D721Med (cell line): Measurements from ENCODE around the gene FOXP1.
A peak's percentile ranks its signal among the peaks of the same experiment; 100 is the strongest.

Source experiments
- DNase-seq: peaks from one replicate; pipeline ENCODE4 v3.0.0; 2011; ENCODE audit warnings: low spot score; ENCODE audit not compliant: insufficient read length
- FAIRE-seq: peaks from 2 replicates; lab custom pipeline; 2011; peaks lifted over from hg19 to GRCh38; lab: Jason Lieb, UNC
- TF ChIP-seq, protein P1 (sequence below): IDR thresholded peaks from 2 replicates; pipeline ENCODE4 v1.5.1; 2012; ENCODE audit warnings: mild to moderate bottlenecking, control low read depth; ENCODE audit not compliant: insufficient read depth; ENCODE audit errors: missing control alignments

Gene FOXP1

DNA sequence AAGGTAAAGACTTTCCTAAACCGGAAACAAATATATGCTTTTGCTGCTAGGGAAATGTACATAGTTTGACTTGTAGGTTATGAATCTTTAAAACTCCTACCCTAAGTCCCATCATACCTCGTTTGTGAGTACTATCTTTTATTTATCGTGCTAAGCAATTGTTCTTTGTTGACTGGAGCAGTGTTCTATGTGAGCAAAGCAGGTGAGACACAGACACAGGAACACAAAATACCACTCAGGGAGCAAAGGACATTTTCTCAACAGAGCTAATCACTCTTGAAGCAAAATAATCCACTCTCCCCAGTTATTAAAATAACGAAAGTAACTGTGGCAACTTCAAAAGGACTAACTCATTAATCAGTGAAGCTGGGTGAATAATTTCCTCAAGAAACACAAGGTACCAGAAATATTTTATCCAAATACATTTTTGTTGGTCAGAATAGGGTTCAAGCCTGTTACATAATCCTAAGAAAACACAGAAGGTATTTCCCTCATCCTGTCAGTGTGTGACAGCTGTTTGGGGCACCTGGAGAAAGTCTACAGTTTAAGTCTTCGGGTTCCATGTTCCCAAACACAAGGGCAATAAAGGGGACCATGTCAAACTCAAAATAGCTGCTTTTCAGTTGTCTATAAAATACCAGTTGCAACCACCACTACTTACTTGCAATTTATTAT, 407.7 kb downstream of the FOXP1 start:
- no peak for FAIRE-seq

GRCh38 chr3:71172951-71173350, 410.6 kb downstream of the FOXP1 start:
- TF ChIP-seq, protein P1, sequence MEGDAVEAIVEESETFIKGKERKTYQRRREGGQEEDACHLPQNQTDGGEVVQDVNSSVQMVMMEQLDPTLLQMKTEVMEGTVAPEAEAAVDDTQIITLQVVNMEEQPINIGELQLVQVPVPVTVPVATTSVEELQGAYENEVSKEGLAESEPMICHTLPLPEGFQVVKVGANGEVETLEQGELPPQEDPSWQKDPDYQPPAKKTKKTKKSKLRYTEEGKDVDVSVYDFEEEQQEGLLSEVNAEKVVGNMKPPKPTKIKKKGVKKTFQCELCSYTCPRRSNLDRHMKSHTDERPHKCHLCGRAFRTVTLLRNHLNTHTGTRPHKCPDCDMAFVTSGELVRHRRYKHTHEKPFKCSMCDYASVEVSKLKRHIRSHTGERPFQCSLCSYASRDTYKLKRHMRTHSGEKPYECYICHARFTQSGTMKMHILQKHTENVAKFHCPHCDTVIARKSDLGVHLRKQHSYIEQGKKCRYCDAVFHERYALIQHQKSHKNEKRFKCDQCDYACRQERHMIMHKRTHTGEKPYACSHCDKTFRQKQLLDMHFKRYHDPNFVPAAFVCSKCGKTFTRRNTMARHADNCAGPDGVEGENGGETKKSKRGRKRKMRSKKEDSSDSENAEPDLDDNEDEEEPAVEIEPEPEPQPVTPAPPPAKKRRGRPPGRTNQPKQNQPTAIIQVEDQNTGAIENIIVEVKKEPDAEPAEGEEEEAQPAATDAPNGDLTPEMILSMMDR = no peak
- no peak for FAIRE-seq
- no peak for DNase-seq

More for the DNA sequence above, 407.7 kb downstream of the FOXP1 start:
- TF ChIP-seq, protein P1 = no peak
- no peak for DNase-seq

DNA sequence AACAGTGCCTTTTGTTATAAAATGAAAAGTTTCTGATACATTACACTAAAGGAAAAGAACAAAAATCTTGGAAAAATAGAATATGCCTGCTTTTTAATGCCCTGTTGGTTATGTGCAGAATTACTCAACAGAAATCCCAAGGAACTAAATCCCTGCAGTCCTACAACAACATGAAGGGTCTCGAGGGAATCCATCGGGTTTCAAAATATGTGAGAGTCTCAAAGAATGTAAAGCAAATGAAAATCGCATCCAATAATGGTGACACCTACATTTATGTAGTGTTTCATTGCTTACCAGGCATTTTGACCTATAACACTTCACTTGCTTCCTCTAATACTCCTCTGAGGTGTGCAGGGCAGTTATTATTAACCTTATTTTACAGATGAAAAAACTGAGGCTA, 411.3 kb downstream of the FOXP1 start:
- TF ChIP-seq, protein P1 = no peak
- DNase-seq (no peak), FAIRE-seq (no peak)

- TF ChIP-seq, protein P1 = no peak
- FAIRE-seq (no peak), DNase-seq (no peak)
These were observed 412.3 kb downstream of the FOXP1 start for GRCh38 chr3:71171247-71171646.

DNA sequence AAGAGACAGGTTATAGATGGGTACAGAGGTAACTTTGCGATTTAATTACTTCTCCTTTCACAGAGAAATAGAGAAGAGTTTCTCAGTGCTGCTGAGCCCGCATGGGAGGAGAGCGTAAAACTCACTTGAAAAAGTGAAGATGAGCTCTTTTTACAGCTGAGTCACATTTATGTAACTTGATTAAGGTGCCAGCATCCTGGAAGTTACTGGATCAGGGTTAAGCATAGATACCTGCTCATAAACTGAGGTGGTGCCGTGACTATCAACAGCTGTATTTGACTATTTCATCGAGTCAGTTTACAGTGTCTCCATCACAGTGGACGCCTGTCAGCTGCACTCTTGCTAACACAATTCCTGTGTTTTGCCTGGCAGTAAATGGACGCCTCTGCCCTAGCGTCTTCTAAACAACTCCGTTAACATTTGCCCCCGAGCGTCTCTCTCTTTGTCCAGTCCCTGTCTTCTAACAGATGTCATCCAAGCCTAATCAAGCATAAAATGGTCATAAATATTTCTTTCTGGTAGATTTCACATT, 414.6 kb downstream of the FOXP1 start:
- DNase-seq (no peak), FAIRE-seq (no peak)
- TF ChIP-seq, protein P1 = no peak

GRCh38 chr3:71168121-71168721, 415.3 kb downstream of the FOXP1 start:
- peak; percentile 41 for FAIRE-seq
- DNase-seq = no peak
- TF ChIP-seq, protein P1 = no peak
